ENCODE measurements around the gene NCK2. TPM values are rescaled to one million over a fixed set of nuclear protein-coding genes. Genes with fewer than 3 reads are reported as not detected.

NCK2 gene
- total and polyA plus RNA-seq, 2 of the 13 experiments (the other 11 are each of a cell fraction or from before 2014, with no cell fraction given), result 14.8 to 23.5 TPM

DNA sequence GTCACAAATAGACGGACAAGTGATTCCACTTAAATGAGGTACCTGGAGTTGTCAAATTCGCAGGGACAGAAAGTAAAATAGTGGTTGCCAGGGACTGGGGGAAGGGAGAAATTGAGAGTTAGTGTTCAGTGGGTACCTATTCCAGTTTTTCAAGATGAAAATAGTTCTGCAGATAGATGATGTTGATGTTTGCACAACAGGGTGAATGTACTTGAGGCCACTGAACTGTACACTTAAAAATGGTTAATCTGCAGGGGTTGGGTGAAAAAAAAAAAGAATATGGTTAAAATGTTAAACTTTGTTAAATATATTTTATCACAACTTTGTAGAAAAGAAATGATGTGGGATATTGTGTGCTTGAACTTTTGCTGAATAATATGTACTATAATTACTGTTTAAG is 102.3 kb downstream of the NCK2 start (continued):
- TF ChIP-seq, protein P1, sequence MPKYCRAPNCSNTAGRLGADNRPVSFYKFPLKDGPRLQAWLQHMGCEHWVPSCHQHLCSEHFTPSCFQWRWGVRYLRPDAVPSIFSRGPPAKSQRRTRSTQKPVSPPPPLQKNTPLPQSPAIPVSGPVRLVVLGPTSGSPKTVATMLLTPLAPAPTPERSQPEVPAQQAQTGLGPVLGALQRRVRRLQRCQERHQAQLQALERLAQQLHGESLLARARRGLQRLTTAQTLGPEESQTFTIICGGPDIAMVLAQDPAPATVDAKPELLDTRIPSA (CRISPR knock-in tag; IDR thresholded peaks at IDR 0.05; ENCODE audit: borderline replicate concordance), result no peak
- TF ChIP-seq ERF (CRISPR knock-in tag; IDR thresholded peaks at IDR 0.05), result no peak
- no peak for TF ChIP-seq REL (CRISPR knock-in tag; conservative IDR thresholded peaks at IDR 0.05)
- no peak for TF ChIP-seq ZNF20 (CRISPR knock-in tag; IDR thresholded peaks at IDR 0.05)
- TF ChIP-seq ZNF777 (CRISPR knock-in tag; IDR thresholded peaks at IDR 0.05), result no peak
- no peak for TF ChIP-seq ZNF432 (CRISPR knock-in tag; IDR thresholded peaks at IDR 0.05; ENCODE audit: borderline replicate concordance)
- TF ChIP-seq FOXJ3 (CRISPR knock-in tag; IDR thresholded peaks at IDR 0.05; ENCODE audit: borderline replicate concordance), result no peak
- TF ChIP-seq HMGA1 (CRISPR knock-in tag; conservative IDR thresholded peaks at IDR 0.05), result no peak
- no peak for TF ChIP-seq ZSCAN25 (CRISPR knock-in tag; IDR thresholded peaks at IDR 0.05)
- no peak for TF ChIP-seq ZNF556 (CRISPR knock-in tag; IDR thresholded peaks at IDR 0.05; ENCODE audit: borderline replicate concordance)
- no peak for TF ChIP-seq YEATS4 (CRISPR knock-in tag; IDR thresholded peaks at IDR 0.05; ENCODE audit: borderline replicate concordance)

DNA sequence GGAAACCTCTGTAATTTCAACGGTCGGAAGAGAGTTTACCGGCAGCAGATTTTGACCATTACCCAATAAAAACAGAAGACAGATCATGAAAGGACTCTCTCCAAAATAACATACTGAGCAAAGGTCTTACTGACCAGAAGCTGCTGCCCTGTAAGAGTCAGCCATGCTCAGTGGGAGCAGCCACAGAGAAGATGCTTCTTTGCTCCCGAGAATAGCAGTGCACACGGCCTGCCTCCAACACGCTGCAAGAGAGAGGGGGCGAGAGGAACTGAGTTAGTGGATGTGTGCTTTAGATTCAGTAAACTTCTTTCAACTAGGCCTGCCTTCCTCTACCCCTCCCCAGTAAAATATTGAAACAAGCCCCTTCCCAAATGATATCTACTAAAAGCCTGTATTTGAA is 103.7 kb downstream of the NCK2 start:
- Histone ChIP-seq H3K9ac (ENCODE audit: insufficient read depth, low read depth, low read length) (no peak overlapping the region), H3K4me1 (ENCODE audit: insufficient read depth, low read length) (peaks cover 8% of the 10 kb centered on the region), H3K79me2 (ENCODE audit: insufficient read depth, low read length) (no peaks in the 10 kb centered on the region), H3K9me3 (ENCODE audit: low read length) (no peaks in the 10 kb centered on the region), H3K36me3 (replicated peaks in 1 of 2; ENCODE audit: control insufficient read depth in 1 of 2, insufficient read depth in 2 of 2, low read length in 2 of 2) (no peaks in the 10 kb centered on the region), H3K27me3 (ENCODE audit: control insufficient read depth in 1 of 2, insufficient read depth in 2 of 2, low read length in 2 of 2) (no peaks in the 10 kb centered on the region), H4K20me1 (ENCODE audit: insufficient read depth, low read length) (no peaks in the 10 kb centered on the region), H3K27ac (ENCODE audit: extremely low read length, insufficient read depth, low read length) (no peak overlapping the region), H3K4me3 (replicated peaks in 1 of 3; ENCODE audit: insufficient read depth in 1 of 3, low read depth in 2 of 3, low read length in 3 of 3) (no peak overlapping the region), H2AFZ (ENCODE audit: low read length) (no peak overlapping the region), H3K4me2 (ENCODE audit: low read depth, low read length) (no peak overlapping the region)
- TF ChIP-seq ZNF274 (CRISPR knock-in tag; IDR thresholded peaks at IDR 0.05) (no peak), SNAI1 (CRISPR knock-in tag; IDR thresholded peaks at IDR 0.05; ENCODE audit: borderline replicate concordance) (no peak), ZNF709 (CRISPR knock-in tag; IDR thresholded peaks at IDR 0.05) (no peak), BRCA1 (CRISPR knock-in tag; IDR thresholded peaks at IDR 0.05) (no peak), POLR2A (IDR thresholded peaks at IDR 0.05; ENCODE audit: insufficient read depth in 1 of 2, low read depth in 2 of 2, low read length in 2 of 2) (no peak), STAG1 (CRISPR knock-in tag; IDR thresholded peaks at IDR 0.05) (no peak), HNF4G (IDR thresholded peaks at IDR 0.05; ENCODE audit: borderline replicate concordance, low read depth, low read length) (no peak), HNF4G (CRISPR knock-in tag; IDR thresholded peaks at IDR 0.05; ENCODE audit: borderline replicate concordance, low read depth) (no peak), MIER3 (CRISPR knock-in tag; IDR thresholded peaks at IDR 0.05; ENCODE audit: borderline replicate concordance) (no peak)
- TF ChIP-seq, protein P2, sequence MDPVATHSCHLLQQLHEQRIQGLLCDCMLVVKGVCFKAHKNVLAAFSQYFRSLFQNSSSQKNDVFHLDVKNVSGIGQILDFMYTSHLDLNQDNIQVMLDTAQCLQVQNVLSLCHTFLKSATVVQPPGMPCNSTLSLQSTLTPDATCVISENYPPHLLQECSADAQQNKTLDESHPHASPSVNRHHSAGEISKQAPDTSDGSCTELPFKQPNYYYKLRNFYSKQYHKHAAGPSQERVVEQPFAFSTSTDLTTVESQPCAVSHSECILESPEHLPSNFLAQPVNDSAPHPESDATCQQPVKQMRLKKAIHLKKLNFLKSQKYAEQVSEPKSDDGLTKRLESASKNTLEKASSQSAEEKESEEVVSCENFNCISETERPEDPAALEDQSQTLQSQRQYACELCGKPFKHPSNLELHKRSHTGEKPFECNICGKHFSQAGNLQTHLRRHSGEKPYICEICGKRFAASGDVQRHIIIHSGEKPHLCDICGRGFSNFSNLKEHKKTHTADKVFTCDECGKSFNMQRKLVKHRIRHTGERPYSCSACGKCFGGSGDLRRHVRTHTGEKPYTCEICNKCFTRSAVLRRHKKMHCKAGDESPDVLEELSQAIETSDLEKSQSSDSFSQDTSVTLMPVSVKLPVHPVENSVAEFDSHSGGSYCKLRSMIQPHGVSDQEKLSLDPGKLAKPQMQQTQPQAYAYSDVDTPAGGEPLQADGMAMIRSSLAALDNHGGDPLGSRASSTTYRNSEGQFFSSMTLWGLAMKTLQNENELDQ (CRISPR knock-in tag; IDR thresholded peaks at IDR 0.05; ENCODE audit: borderline replicate concordance), result no peak
- TF ChIP-seq, protein P3, sequence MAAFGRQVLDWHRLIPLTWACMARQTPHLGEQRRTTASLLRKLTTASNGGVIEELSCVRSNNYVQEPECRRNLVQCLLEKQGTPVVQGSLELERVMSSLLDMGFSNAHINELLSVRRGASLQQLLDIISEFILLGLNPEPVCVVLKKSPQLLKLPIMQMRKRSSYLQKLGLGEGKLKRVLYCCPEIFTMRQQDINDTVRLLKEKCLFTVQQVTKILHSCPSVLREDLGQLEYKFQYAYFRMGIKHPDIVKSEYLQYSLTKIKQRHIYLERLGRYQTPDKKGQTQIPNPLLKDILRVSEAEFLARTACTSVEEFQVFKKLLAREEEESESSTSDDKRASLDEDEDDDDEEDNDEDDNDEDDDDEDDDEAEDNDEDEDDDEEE (CRISPR knock-in tag; IDR thresholded peaks at IDR 0.05), result no peak
- DNase-seq (ENCODE audit: low spot score), result no peak
- in situ Hi-C loops (cut with HindIII; ENCODE audit: extremely low pct_ligation_motif_present, low pct_unique_long_range_greater_than_20kb), result no loop called here
- intact Hi-C loops (cut with micrococcal nuclease; ENCODE audit: unreplicated experiment), result no loop called here
- ChIA-PET CTCF (ENCODE audit: low intra/inter-chr PET ratio, low total read pairs) (no interaction called here), POLR2A (no interaction called here)
- BruUV-seq (replicated peaks), result no TSS peak
- ATAC-seq, result no peak
- no peak for FAIRE-seq
- WGBS (ENCODE audit: low lambda C conversion rate), result 95% methylated on average over 7 of the region's 7 CpGs

Data from HepG2 (cell line).